GM21723 (cell line): ENCODE results near the gene CDR2L.
"Not testable (repeated sequence)": the region's sequence is repeated elsewhere in the genome, so short reads cannot be mapped to it uniquely, and the experiment has no call there.

Experiments used
- ATAC-seq: cut with Tn5 transposase; IDR thresholded peaks from one replicate; pipeline ENCODE4 v1.9.1; 2021; ENCODE audit warnings: mild to moderate bottlenecking, moderate library complexity; ENCODE audit not compliant: unreplicated experiment

The CDR2L gene

GRCh38 chr17:74957935-74958740 is 29.3 kb upstream of the CDR2L start:
- ATAC-seq, result no peak

- no peak for ATAC-seq
These were observed 27.5 kb upstream of the CDR2L start for GRCh38 chr17:74959826-74960515.

DNA sequence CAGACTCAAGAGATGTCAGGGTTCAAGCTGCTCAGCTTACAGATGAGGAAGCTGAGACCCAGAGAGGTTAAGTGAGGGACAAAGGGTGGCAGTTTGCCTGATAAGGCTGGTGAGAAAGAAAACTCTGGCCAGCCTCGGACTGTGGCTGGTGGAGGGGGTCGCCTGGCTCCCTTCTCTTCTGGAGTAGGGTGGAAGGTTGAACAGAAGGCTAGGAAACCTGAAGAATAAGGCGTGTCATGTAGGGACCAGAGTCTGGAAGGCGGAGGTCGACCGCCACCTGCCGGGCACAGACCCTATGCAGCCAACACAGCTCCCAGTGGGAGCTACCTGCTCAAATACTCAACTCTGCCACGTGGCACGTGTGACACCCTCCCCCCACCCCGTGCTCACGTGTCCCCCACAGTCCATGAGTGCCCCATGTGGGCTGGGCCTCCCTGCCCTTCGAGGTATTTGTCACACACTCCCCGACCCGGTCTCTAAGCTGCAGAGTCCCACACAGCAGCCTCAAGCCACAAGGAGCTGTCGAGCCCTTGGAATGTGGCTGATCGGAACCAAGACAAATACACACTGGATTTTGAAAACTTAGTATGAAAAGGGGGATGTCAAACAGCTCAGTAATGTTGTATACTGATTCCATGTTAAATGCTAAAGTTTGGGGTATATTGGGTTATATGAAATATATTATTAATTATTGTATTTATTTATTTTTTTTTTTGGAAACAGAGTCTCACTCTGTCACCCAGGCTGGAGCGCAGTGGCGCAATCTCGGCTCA is 26.7 kb upstream of the CDR2L start:
- no peak for ATAC-seq

DNA sequence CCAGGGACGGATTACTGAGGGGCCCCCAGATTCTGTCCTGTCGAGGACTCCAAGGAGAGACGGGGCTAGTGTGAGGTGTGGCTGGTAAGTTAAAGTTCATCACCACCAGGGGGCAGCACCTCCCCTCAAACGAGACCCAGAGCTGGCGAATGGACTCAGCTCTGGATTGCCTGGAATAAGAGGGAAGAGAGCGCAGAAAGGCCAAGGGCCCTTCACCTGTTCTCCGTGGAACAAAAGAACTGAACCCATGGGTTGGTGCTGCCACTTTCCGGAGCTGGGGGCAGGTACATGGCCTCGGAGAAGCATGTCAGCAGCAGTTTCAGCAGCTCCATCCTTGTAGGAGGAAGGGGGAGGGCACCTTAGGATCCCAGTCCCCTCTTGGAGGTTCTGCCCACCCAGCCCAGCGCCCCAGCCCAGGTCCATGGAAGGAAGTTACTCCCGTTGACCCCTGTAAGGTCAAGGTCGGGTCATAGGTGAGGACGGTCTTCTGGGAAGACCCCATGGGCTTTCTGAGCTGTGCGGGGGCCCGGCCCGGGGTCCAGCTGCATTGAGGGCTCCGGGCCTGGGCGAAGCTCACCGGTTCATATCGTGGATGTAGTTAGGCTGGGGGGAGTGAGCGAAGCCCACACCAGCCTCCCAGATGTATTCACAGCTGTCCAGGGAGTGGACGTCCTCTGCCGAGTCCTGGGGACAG is 25.6 kb upstream of the CDR2L start:
- no peak for ATAC-seq

- no peak for ATAC-seq
These were observed 24.6 kb upstream of the CDR2L start for GRCh38 chr17:74962622-74963394.

DNA sequence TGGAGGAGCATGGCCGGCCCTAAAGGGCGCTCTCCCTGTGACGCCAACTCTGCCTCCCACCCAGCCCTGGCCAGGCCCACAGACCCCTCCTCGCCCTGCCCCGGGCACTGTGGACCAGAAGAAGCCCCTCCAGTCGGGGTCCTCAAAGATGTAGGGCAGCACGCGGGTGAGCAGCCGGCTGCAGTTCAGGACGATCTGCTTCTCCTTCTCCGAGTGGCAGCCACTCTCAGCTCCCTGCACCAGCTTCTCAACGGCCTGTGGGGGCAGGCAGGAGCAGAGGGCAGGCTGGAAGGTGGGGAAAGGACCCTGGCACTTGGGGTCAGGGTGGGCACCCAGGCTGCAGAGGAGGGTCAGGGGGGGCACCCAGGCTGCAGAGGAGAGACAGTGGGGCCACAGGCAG is 23.8 kb upstream of the CDR2L start:
- ATAC-seq, result no peak

- no peak for ATAC-seq
These were observed 23.1 kb upstream of the CDR2L start for GRCh38 chr17:74964246-74964761.

DNA sequence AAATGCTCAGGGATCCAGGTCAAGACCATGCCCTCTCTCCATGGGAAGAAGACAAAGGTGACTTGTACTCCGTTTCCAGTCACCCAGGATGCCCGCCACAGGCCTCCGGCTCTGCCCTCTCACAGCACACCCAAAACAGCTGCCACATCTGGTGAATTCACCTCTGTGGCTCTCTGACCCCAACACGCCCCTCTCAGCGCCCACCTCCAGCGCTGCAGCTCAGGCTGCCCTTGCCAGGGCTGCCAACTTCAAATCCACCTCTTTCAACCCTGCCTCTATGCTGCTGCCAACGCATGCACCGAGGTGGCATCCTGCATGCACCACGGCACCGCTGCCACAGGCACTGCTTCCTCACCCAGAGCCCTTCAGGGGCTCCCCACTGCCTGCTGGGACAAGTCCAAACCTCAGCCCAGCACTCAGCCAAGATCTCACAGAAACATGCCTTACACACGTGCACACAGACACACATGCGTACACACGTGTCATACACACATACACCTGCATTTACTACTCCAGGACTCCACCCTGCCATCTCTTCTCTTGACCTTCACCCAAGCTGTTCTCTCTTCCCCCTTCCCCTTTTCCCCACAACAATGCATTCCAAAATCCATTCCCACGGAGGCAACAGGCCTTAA is 22.3 kb upstream of the CDR2L start:
- no peak for ATAC-seq

DNA sequence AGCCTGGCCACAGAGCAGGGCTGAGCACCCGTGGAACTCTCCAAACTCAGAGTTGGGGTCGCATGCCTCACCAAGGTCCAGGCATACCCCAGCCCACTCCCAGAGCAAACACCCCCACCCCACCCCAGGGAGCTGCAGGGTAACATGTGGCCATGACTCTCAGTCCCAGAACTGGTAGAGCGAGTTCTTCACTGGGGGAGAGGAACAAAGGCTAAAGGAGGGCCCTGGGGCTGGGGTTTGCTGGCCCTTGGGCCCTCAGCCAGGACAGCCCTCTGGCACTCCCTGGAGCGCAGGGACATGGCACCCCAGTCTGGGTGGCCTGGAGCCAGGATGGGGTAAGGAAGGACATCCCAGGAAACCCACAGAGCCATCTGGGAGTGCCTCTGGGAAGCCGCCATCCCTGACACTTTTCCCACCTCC is 19.1 kb upstream of the CDR2L start:
- no peak for ATAC-seq

- not testable (repeated sequence) for ATAC-seq
These were observed 17.9 kb upstream of the CDR2L start for GRCh38 chr17:74969501-74969900.

GRCh38 chr17:74970395-74970794 is 17.0 kb upstream of the CDR2L start:
- ATAC-seq, result no peak

DNA sequence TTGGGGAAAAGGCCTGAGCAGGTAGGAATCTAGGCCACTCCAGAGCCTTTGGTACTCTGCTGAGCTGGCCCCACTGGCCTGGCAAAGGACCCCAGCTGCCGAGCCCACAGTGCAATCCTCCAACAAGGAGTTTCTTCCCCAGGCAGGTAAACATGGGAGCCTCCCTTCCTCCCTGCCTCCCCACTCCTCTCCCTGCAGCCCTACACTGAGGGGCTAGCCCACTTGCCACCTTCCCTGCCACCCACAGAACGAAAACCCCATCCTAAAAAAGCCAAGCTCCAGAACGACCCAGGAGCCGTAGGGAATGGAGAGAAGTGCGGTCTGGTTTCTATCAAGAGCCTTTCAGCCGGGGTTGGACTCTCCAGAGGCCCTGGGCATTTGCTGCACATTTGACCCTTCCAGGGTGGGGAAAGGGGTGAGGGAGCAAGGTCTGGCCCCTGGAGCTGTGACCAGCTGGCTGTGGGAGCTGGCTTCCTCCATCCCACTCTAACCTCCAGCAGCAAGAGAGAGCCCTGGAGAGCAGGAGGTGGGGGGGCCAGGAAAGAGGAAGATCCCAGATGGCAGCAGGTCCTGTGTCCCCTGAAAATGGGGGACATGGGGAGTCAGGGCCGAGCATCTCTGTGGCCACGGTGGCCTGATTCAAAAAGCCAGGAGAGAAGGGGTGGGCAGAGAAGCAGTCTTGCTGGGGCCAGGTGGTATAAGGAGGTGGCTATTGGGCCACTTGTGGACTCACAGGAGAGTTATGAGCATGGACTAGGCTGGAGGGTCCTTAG is 16.2 kb upstream of the CDR2L start:
- ATAC-seq, result no peak

DNA sequence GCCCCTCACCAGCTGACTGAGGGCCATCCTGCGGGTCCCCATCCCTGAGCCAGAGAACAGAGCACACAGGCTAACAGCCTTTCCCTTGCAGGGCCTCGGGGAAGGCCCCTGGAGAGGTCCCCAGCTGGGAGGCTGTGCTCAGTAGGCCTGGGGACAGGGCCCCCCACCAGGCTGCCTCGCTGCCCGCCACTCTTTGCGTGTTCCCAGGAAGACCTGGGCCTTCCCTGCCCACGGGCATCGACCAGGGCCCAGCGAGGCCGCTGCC is 15.7 kb upstream of the CDR2L start:
- ATAC-seq, result no peak

- ATAC-seq, result no peak
These were observed 15.1 kb upstream of the CDR2L start, which contains the start of gene HID1 for GRCh38 chr17:74972107-74972972. TSS of gene HID1 (minus strand) at chr17:74972759. CDS start at chr17:74972656, 103 bp downstream.

DNA sequence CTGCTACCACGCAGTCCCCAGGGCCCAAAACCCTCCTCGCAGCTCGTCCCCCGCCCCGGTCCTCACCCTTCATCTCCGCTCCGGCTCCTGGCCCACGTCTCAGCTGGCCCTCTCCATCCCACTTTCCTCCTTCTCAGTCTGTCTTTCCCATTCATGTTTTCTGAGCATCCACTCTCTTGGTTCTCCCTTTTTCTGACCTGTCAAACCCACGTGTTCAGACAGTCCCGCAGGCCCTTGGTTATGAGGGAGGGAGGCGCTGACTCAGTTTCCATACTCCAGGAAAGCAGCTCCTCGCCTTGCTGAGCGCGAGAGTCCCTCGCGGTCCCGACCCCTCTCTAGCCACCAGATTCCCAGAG is 14.5 kb upstream of the CDR2L start:
- no peak for ATAC-seq

DNA sequence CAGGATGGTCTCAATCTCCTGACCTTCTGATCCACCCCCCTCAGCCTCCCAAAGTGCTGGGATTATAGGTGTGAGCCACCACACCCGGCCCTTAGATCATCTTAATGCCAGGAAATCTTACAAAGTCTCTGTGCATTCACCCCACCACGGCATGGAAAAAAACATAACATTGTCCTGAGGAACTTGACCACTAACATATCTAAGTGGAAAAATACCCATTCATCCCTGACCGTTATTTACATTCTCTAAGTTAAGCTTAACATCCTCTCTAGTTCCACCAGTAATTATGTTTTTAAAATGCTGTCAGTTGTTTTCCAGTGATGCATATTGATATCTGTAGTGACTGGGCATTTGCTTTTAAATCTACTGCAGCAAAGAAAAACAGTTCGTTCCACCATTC is 11.5 kb upstream of the CDR2L start:
- no peak for ATAC-seq

DNA sequence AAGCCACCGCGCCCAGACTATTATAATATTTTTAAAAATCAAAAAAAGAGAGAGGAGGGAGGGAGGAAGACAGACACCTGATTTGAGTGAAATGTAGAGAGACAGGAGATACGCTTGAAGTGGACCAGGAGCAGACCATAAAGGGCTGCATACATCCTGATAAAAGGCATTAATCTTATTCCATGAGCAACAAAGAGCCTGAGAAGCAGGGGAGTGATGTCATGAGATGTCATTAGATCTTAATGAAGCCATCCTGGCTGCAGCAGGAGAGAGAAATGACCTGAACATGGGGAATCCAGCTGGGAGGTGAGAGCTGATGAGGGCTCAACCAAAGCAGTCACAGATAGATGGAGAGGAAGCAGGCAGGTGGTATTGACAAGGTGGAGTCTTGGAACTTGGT is 9.6 kb upstream of the CDR2L start:
- no peak for ATAC-seq

DNA sequence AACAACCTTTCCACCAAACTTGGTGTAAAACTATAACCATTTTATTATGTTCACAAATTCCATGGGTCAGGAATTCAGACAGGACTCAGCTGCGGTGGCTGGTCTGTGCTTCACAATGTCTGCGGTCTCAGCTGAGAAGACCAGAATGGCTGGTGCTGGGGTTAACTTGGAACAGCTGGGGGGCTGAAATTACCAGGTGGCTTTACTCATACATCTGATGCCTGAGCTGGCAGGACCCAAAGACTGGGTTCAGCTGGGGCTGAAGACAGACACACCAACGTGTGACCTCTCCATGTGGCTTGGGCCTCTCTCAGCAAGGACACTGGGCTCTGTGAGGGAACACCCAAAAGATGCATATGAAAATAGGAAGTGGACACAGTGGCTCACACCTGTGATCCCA is 9.2 kb upstream of the CDR2L start:
- no peak for ATAC-seq
